ENCODE results near the gene COL27A1.

Gene COL27A1

GRCh38 chr9:114288193-114289091 lies 133.1 kb downstream of the COL27A1 start:
- no peak overlapping the region for H3K27ac ChIP-seq
- H3K27me3 ChIP-seq (ENCODE audit: insufficient read depth, low read depth), result no peaks in the 10 kb centered on the region
- H3K79me2 ChIP-seq (ENCODE audit: insufficient read depth, low read depth), result no peaks in the 10 kb centered on the region
- no peaks in the 10 kb centered on the region for H3K36me3 ChIP-seq (ENCODE audit: insufficient read depth)
- no peaks in the 10 kb centered on the region for H3K4me1 ChIP-seq (ENCODE audit: low read depth, poor library complexity, severe bottlenecking)
- H2AFZ ChIP-seq (ENCODE audit: low read depth), result no peak overlapping the region
- no peak overlapping the region for H3K4me2 ChIP-seq
- H4K20me1 ChIP-seq (ENCODE audit: insufficient read depth), result no peaks in the 10 kb centered on the region
- H3K4me3 ChIP-seq (IDR thresholded peaks at IDR 0.05; ENCODE audit: insufficient read depth, low read depth, low read length), result no peak overlapping the region
- TF ChIP-seq CTCF (conservative IDR thresholded peaks at IDR 0.05; ENCODE audit: low read depth, low read length), result no peak
- no peak overlapping the region for H3K9ac ChIP-seq

GRCh38 chr9:114289106-114289505 lies 133.8 kb downstream of the COL27A1 start:
- TF ChIP-seq CTCF (conservative IDR thresholded peaks at IDR 0.05; ENCODE audit: low read depth, low read length), result no peak
- no peaks in the 10 kb centered on the region for H3K4me1 ChIP-seq (ENCODE audit: low read depth, poor library complexity, severe bottlenecking)
- no peaks in the 10 kb centered on the region for H3K79me2 ChIP-seq (ENCODE audit: insufficient read depth, low read depth)
- no peaks in the 10 kb centered on the region for H4K20me1 ChIP-seq (ENCODE audit: insufficient read depth)
- no peaks in the 10 kb centered on the region for H3K36me3 ChIP-seq (ENCODE audit: insufficient read depth)
- no peak overlapping the region for H2AFZ ChIP-seq (ENCODE audit: low read depth)
- H3K27me3 ChIP-seq (ENCODE audit: insufficient read depth, low read depth), result no peaks in the 10 kb centered on the region
- no peak overlapping the region for H3K4me2 ChIP-seq
- no peak overlapping the region for H3K9ac ChIP-seq
- H3K27ac ChIP-seq, result no peak overlapping the region
- H3K4me3 ChIP-seq (IDR thresholded peaks at IDR 0.05; ENCODE audit: insufficient read depth, low read depth, low read length), result no peak overlapping the region

GRCh38 chr9:114289571-114290481 lies 134.5 kb downstream of the COL27A1 start:
- no peaks in the 10 kb centered on the region for H3K27me3 ChIP-seq (ENCODE audit: insufficient read depth, low read depth)
- no peaks in the 10 kb centered on the region for H4K20me1 ChIP-seq (ENCODE audit: insufficient read depth)
- no peak overlapping the region for H3K4me2 ChIP-seq
- no peak overlapping the region for H2AFZ ChIP-seq (ENCODE audit: low read depth)
- no peaks in the 10 kb centered on the region for H3K36me3 ChIP-seq (ENCODE audit: insufficient read depth)
- no peak for TF ChIP-seq CTCF (conservative IDR thresholded peaks at IDR 0.05; ENCODE audit: low read depth, low read length)
- no peak overlapping the region for H3K4me3 ChIP-seq (IDR thresholded peaks at IDR 0.05; ENCODE audit: insufficient read depth, low read depth, low read length)
- no peaks in the 10 kb centered on the region for H3K4me1 ChIP-seq (ENCODE audit: low read depth, poor library complexity, severe bottlenecking)
- no peaks in the 10 kb centered on the region for H3K79me2 ChIP-seq (ENCODE audit: insufficient read depth, low read depth)
- H3K27ac ChIP-seq, result no peak overlapping the region
- H3K9ac ChIP-seq, result no peak overlapping the region

GRCh38 chr9:114290561-114290986 lies 135.2 kb downstream of the COL27A1 start:
- Histone ChIP-seq H3K4me1 (ENCODE audit: low read depth, poor library complexity, severe bottlenecking) (no peaks in the 10 kb centered on the region), H3K36me3 (ENCODE audit: insufficient read depth) (no peaks in the 10 kb centered on the region), H3K79me2 (ENCODE audit: insufficient read depth, low read depth) (no peaks in the 10 kb centered on the region), H3K27me3 (ENCODE audit: insufficient read depth, low read depth) (no peaks in the 10 kb centered on the region), H3K9ac (no peak overlapping the region), H3K4me3 (IDR thresholded peaks at IDR 0.05; ENCODE audit: insufficient read depth, low read depth, low read length) (no peak overlapping the region), H3K27ac (no peak overlapping the region), H4K20me1 (ENCODE audit: insufficient read depth) (no peaks in the 10 kb centered on the region), H2AFZ (ENCODE audit: low read depth) (no peak overlapping the region), H3K4me2 (no peak overlapping the region)
- TF ChIP-seq CTCF (conservative IDR thresholded peaks at IDR 0.05; ENCODE audit: low read depth, low read length), result no peak

All from KMS-11 (cell line).